GM23338 (cell line): ENCODE measurements around the gene SDC1. TPM values are rescaled to one million over a fixed set of nuclear protein-coding genes. Genes with fewer than 3 reads are reported as not detected.

Experiments used
- ATAC-seq: fragments of 200-7000 bp; cut with Tn5 transposase; 3 replicates; pipeline ENCODE4 v1.9.1; 2020
- DNase-seq: peaks from one replicate; pipeline ENCODE4 v3.0.0-alpha.2; 2015; ENCODE audit warnings: low spot score
- H2AFZ ChIP-seq: fragments of 200-600 bp; sonication (generic); 2 replicates; pipeline ENCODE4 v1.8.0; 2016; ENCODE audit warnings: antibody characterized with exemption, mild to moderate bottlenecking, moderate library complexity
- H3F3A ChIP-seq: fragments of 200-600 bp; sonication (generic); replicated peaks from 2 replicates; pipeline ENCODE4 v1.8.0; 2017; ENCODE audit warnings: antibody characterized with exemption, mixed run types, low read depth
- H3K27ac ChIP-seq: fragments of 200-600 bp; sonication (generic); 2 replicates; pipeline ENCODE4 v1.6.1; 2016; ENCODE audit warnings: low read depth
- H3K27me3 ChIP-seq: fragments of 200-600 bp; sonication (generic); 2 replicates; pipeline ENCODE4 v1.8.0; 2016; ENCODE audit warnings: mild to moderate bottlenecking, mixed run types, moderate library complexity; ENCODE audit not compliant: insufficient read depth
- H3K36me3 ChIP-seq: fragments of 200-600 bp; sonication (generic); 2 replicates; pipeline ENCODE4 v1.8.0; 2016; ENCODE audit warnings: mild to moderate bottlenecking; ENCODE audit not compliant: insufficient read depth
- H3K4me1 ChIP-seq: fragments of 200-600 bp; sonication (generic); 2 replicates; pipeline ENCODE4 v1.8.0; 2016; ENCODE audit warnings: mild to moderate bottlenecking, moderate library complexity; ENCODE audit not compliant: insufficient read depth
- H3K4me2 ChIP-seq: fragments of 200-600 bp; sonication (generic); 2 replicates; pipeline ENCODE4 v1.7.1; 2017; ENCODE audit warnings: mixed run types
- H3K4me3 ChIP-seq: fragments of 200-600 bp; sonication (generic); 2 replicates; pipeline ENCODE4 v1.6.1; 2016; ENCODE audit warnings: mixed run types
- H3K79me2 ChIP-seq: fragments of 200-600 bp; sonication (generic); replicated peaks from 2 replicates; pipeline ENCODE4 v1.8.0; 2017; ENCODE audit warnings: mild to moderate bottlenecking; ENCODE audit not compliant: insufficient read depth
- H3K9me2 ChIP-seq: fragments of 200-600 bp; sonication (generic); 2 replicates; pipeline ENCODE4 v1.8.0; 2017; ENCODE audit not compliant: insufficient read depth
- H4K20me1 ChIP-seq: fragments of 200-600 bp; sonication (generic); replicated peaks from 2 replicates; pipeline ENCODE4 v1.8.0; 2017; ENCODE audit warnings: mild to moderate bottlenecking; ENCODE audit not compliant: insufficient read depth
- H3K27ac Mint-ChIP-seq: 2 replicates; pipeline ENCODE4 v1.8.0; 2020; ENCODE audit warnings: inconsistent platforms, mild to moderate bottlenecking, moderate library complexity, mixed read lengths
- H3K27me3 Mint-ChIP-seq: 3 replicates; pipeline ENCODE4 v1.8.0; 2022; ENCODE audit warnings: low read depth, mild to moderate bottlenecking, moderate library complexity, mixed read lengths, inconsistent platforms; ENCODE audit not compliant: insufficient read depth, poor library complexity
- H3K36me3 Mint-ChIP-seq: 3 replicates; pipeline ENCODE4 v1.8.0; 2021; ENCODE audit warnings: low read depth, mild to moderate bottlenecking, inconsistent platforms, moderate library complexity, mixed read lengths
- H3K4me1 Mint-ChIP-seq: 3 replicates; pipeline ENCODE4 v1.8.0; 2020; ENCODE audit warnings: mild to moderate bottlenecking, inconsistent platforms, mixed read lengths
- H3K4me3 Mint-ChIP-seq: 3 replicates; pipeline ENCODE4 v1.8.0; 2021; ENCODE audit warnings: moderate library complexity, mild to moderate bottlenecking, inconsistent platforms, mixed read lengths
- H3K9me3 Mint-ChIP-seq: 3 replicates; pipeline ENCODE4 v1.8.0; 2020; ENCODE audit warnings: moderate library complexity, mild to moderate bottlenecking, inconsistent platforms, mixed read lengths
- CREB1 ChIP-seq: fragments of 250-450 bp; sonication (Bioruptor Pico); IDR thresholded peaks from 2 replicates; pipeline ENCODE4 v1.5.0; 2020; ENCODE audit warnings: low read depth, mild to moderate bottlenecking, moderate library complexity
- EZH2 ChIP-seq: fragments of 200-600 bp; sonication (generic); IDR thresholded peaks from one replicate; pipeline ENCODE4 v1.8.0; 2017; ENCODE audit warnings: antibody characterized with exemption, mild to moderate bottlenecking, low read depth; ENCODE audit not compliant: unreplicated experiment
- EZH2phosphoT487 ChIP-seq: fragments of 200-600 bp; sonication (generic); IDR thresholded peaks from one replicate; pipeline ENCODE4 v1.8.1; 2018; ENCODE audit warnings: antibody characterized with exemption; ENCODE audit not compliant: unreplicated experiment
- JUNB ChIP-seq: IDR thresholded peaks from one replicate; pipeline ENCODE4 v1.6.1; 2016; ENCODE audit warnings: antibody characterized with exemption; ENCODE audit not compliant: unreplicated experiment
- NANOG ChIP-seq: IDR thresholded peaks from 2 replicates; pipeline ENCODE4 v1.6.1; 2016; ENCODE audit warnings: antibody characterized with exemption, borderline replicate concordance
- ZNF114 ChIP-seq: fragments of 250-450 bp; sonication (Bioruptor Pico); IDR thresholded peaks from 2 replicates; pipeline ENCODE4 v1.5.0; 2020; ENCODE audit warnings: mild to moderate bottlenecking, moderate library complexity
- ZNF331 ChIP-seq: fragments of 250-450 bp; sonication (Bioruptor Pico); IDR thresholded peaks from 2 replicates; pipeline ENCODE4 v1.5.0; 2020; ENCODE audit warnings: low read depth, mild to moderate bottlenecking, moderate library complexity
- polyA plus RNA-seq: library from polyadenylated mRNA; unstranded; fragments of >200 nt; fragmentation: Nextera tagmentation; extraction: Ambion mirVana; gene quantifications from 2 replicates; pipeline ENCODE4 v1.2.1, GENCODE V29; 2016
- total RNA-seq: library from RNA; depleted of rRNA; stranded (reverse); fragments of >200 nt; shearing (Covaris generic); gene quantifications from 2 replicates; pipeline ENCODE4 v1.2.3, GENCODE V29; 2014
- TF ChIP-seq, protein P1 (sequence below), 2 experiments: fragments of 200-600 bp in 1 of 2; sonication (generic) in 1 of 2; conservative IDR thresholded peaks; 2 replicates each; pipeline versions ENCODE4 v1.5.1 to v1.6.1; 2016 to 2017; ENCODE audit warnings: antibody characterized with exemption in 2 of 2, low read depth in 2 of 2, mild to moderate bottlenecking in 2 of 2, moderate library complexity in 1 of 2
- TF ChIP-seq, protein P2 (sequence below): IDR thresholded peaks from one replicate; pipeline ENCODE4 v1.6.1; 2018; ENCODE audit warnings: antibody characterized with exemption; ENCODE audit not compliant: unreplicated experiment
- TF ChIP-seq, protein P3 (sequence below): IDR thresholded peaks from 2 replicates; pipeline ENCODE4 v1.6.1; 2016; ENCODE audit warnings: antibody characterized with exemption

Gene SDC1
- total and polyA plus RNA-seq, 2 experiments from 2014 or later: 16.6 to 43.0 TPM

DNA sequence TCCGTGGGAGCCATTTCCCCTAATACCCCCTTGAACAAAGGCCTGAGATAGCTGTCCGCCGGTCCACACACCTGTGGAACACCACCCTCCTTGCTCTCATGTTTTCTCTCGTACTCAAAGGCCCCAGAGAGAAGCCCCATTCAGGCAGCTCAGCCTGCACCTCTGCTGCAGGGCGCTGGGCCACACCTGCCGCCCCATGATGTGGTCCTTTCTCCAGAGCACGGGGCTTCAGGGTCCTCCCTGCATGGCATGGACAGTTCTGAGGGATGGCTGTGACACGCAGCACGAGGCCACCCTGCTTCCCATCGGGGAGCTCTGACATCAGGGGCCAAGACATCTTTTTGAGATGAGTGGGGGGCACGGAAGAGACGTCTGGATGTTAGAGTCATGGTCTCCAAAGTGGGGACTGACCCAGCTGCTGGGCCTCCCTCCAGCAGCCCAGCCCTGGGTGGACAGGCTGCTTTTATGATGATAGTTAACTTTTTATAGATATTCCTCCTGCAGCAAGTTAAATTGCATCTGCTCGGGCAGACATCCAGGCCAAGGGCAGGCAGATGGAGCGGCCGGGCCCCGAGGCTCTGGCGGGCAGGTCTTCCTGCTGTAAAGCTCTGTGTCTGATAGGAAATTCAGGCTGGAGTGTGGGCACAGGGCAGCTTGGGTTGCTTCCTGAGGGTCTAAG lies 56.7 kb downstream of the SDC1 start (continued):
- TF ChIP-seq, protein P1, sequence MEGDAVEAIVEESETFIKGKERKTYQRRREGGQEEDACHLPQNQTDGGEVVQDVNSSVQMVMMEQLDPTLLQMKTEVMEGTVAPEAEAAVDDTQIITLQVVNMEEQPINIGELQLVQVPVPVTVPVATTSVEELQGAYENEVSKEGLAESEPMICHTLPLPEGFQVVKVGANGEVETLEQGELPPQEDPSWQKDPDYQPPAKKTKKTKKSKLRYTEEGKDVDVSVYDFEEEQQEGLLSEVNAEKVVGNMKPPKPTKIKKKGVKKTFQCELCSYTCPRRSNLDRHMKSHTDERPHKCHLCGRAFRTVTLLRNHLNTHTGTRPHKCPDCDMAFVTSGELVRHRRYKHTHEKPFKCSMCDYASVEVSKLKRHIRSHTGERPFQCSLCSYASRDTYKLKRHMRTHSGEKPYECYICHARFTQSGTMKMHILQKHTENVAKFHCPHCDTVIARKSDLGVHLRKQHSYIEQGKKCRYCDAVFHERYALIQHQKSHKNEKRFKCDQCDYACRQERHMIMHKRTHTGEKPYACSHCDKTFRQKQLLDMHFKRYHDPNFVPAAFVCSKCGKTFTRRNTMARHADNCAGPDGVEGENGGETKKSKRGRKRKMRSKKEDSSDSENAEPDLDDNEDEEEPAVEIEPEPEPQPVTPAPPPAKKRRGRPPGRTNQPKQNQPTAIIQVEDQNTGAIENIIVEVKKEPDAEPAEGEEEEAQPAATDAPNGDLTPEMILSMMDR (conservative IDR thresholded peaks at IDR 0.05; ENCODE audit: low read depth in 2 of 2): no peak
- TF ChIP-seq ZNF331 (CRISPR knock-in tag): no peak
- no peak for TF ChIP-seq EZH2phosphoT487
- no peak for TF ChIP-seq JUNB
- TF ChIP-seq, protein P2, sequence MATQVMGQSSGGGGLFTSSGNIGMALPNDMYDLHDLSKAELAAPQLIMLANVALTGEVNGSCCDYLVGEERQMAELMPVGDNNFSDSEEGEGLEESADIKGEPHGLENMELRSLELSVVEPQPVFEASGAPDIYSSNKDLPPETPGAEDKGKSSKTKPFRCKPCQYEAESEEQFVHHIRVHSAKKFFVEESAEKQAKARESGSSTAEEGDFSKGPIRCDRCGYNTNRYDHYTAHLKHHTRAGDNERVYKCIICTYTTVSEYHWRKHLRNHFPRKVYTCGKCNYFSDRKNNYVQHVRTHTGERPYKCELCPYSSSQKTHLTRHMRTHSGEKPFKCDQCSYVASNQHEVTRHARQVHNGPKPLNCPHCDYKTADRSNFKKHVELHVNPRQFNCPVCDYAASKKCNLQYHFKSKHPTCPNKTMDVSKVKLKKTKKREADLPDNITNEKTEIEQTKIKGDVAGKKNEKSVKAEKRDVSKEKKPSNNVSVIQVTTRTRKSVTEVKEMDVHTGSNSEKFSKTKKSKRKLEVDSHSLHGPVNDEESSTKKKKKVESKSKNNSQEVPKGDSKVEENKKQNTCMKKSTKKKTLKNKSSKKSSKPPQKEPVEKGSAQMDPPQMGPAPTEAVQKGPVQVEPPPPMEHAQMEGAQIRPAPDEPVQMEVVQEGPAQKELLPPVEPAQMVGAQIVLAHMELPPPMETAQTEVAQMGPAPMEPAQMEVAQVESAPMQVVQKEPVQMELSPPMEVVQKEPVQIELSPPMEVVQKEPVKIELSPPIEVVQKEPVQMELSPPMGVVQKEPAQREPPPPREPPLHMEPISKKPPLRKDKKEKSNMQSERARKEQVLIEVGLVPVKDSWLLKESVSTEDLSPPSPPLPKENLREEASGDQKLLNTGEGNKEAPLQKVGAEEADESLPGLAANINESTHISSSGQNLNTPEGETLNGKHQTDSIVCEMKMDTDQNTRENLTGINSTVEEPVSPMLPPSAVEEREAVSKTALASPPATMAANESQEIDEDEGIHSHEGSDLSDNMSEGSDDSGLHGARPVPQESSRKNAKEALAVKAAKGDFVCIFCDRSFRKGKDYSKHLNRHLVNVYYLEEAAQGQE: no peak

DNA sequence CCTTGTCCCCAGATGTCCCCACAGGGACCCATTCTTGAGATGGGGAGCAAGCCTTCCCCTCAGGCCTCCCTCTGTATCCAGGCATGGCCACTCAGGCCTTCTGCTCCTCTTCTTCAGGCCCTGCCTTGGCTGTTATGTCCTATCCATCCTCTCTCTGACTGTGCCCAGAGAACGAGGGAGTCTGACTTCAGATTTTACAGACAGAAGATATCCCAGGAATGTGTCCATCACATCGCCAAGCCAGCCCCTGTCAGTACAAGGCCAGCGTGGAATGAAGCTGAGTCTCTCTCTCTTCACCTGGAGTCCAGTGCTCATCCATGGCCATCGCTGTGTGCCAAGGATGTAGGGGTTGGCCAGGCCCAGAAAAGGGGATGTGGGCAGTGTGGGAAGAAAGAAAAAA lies 57.6 kb downstream of the SDC1 start:
- Histone ChIP-seq H3K4me2 (no peak overlapping the region), H3K36me3 (no peaks in the 10 kb centered on the region), H3K4me3 (no peak overlapping the region), H2AFZ (no peak overlapping the region), H4K20me1 (no peaks in the 10 kb centered on the region), H3K27me3 (no peaks in the 10 kb centered on the region), H3K9me2 (0 out of 2 replicates have a peak, but pooled peaks cover 4% of the 10 kb centered on the region), H3F3A (0 out of 2 replicates have a peak, but pooled peaks cover 4% of the 10 kb centered on the region), H3K79me2 (no peaks in the 10 kb centered on the region), H3K27ac (no peak overlapping the region), H3K4me1 (peaks cover 13% of the 10 kb centered on the region)
- TF ChIP-seq, protein P1 (conservative IDR thresholded peaks at IDR 0.05; ENCODE audit: low read depth in 2 of 2): no peak
- no peak for TF ChIP-seq CREB1 (CRISPR knock-in tag)
- TF ChIP-seq JUNB: no peak
- TF ChIP-seq, protein P2: no peak
- TF ChIP-seq EZH2phosphoT487: no peak
- TF ChIP-seq NANOG: no peak
- no peak for TF ChIP-seq ZNF114
- TF ChIP-seq ZNF331 (CRISPR knock-in tag): no peak
- TF ChIP-seq EZH2: no peak
- TF ChIP-seq, protein P3, sequence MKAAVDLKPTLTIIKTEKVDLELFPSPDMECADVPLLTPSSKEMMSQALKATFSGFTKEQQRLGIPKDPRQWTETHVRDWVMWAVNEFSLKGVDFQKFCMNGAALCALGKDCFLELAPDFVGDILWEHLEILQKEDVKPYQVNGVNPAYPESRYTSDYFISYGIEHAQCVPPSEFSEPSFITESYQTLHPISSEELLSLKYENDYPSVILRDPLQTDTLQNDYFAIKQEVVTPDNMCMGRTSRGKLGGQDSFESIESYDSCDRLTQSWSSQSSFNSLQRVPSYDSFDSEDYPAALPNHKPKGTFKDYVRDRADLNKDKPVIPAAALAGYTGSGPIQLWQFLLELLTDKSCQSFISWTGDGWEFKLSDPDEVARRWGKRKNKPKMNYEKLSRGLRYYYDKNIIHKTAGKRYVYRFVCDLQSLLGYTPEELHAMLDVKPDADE: no peak
- DNase-seq: no peak
- no peaks in the 10 kb centered on the region for H3K36me3 Mint-ChIP-seq
- H3K27ac Mint-ChIP-seq: no peak overlapping the region
- H3K4me3 Mint-ChIP-seq: no peak overlapping the region
- H3K27me3 Mint-ChIP-seq: peaks cover 3% of the 10 kb centered on the region
- no peaks in the 10 kb centered on the region for H3K9me3 Mint-ChIP-seq
- no peak for ATAC-seq
- peaks cover 16% of the 10 kb centered on the region for H3K4me1 Mint-ChIP-seq
